Transverse colon (tissue), 4 donors: ENCODE data around the gene PROSER3. TPM values are rescaled to one million over a fixed set of nuclear protein-coding genes. Genes with fewer than 3 reads are reported as not detected.

Source experiments
- DNase-seq: peaks from one replicate; pipeline ENCODE4 v3.0.0-alpha.2; 2019
- H3K27ac ChIP-seq, 4 donors: fragments of 200-600 bp; sonication (generic); 2 replicates each; pipeline ENCODE4 v1.5.1; 2016 to 2018; ENCODE audit warnings: inconsistent platforms in 4 of 4
- H3K27me3 ChIP-seq: fragments of 200-600 bp; sonication (generic); 2 replicates; pipeline ENCODE4 v1.5.1; 2017; ENCODE audit warnings: inconsistent platforms
- H3K36me3 ChIP-seq, 4 donors: fragments of 200-600 bp; sonication (generic); 2 replicates each; pipeline ENCODE4 v1.5.1; 2017 to 2019; ENCODE audit warnings: inconsistent platforms in 4 of 4
- H3K4me1 ChIP-seq, 4 donors: fragments of 200-600 bp; sonication (generic); 2 replicates each; pipeline ENCODE4 v1.5.1; 2017 to 2020; ENCODE audit warnings: inconsistent platforms in 4 of 4
- H3K4me3 ChIP-seq, 4 donors: fragments of 200-600 bp; sonication (generic); 1 replicate in 1 of 4; 2 replicates in 3 of 4; pipeline versions ENCODE4 v1.5.1 to v1.6.1; 2017 to 2019; ENCODE audit warnings: inconsistent platforms in 4 of 4
- H3K9me3 ChIP-seq, 2 donors: fragments of 200-600 bp; sonication (generic); 2 replicates each; pipeline ENCODE4 v1.5.1; 2017 to 2019; ENCODE audit warnings: inconsistent platforms in 2 of 2
- EP300 ChIP-seq: sonication (generic); formaldehyde crosslinking; IDR thresholded peaks from one replicate; pipeline ENCODE4 v1.6.1; 2017; ENCODE audit warnings: antibody characterized with exemption, low read depth
- POLR2A ChIP-seq: fragments of 450-650 bp; IDR thresholded peaks from one replicate; pipeline ENCODE4 v1.6.1; 2016; ENCODE audit warnings: antibody characterized with exemption, mild to moderate bottlenecking, moderate library complexity
- POLR2AphosphoS5 ChIP-seq, 3 donors: sonication (generic); formaldehyde crosslinking; IDR thresholded peaks; one replicate each; pipeline ENCODE4 v1.6.1; 2016; ENCODE audit warnings: antibody characterized with exemption in 3 of 3
- WGBS, 2 donors: methylation state at CpG; one replicate each; pipeline ENCODE4 v1.1.5; 2018; ENCODE audit warnings: low coverage in 1 of 2; 5-methylcytosine and 5-hydroxymethylcytosine counted together
- in situ Hi-C, 4 donors: fragments of 200-750 bp; cut with MboI; loops; one replicate each; pipeline versions ENCODE4 v1.15.0 to v1.15.1; 2017; ENCODE audit warnings: low sequenced_read_pairs in 3 of 4, low pct_ligation_motif_present in 1 of 4, low pct_unique_long_range_greater_than_20kb in 1 of 4
- intact Hi-C: fragments of 100-400 bp; cut with DNase I; formaldehyde crosslinking; loops from one replicate; pipeline ENCODE4 v1.15.1; 2023; ENCODE audit warnings: low total_unique reads
- total RNA-seq, 4 donors: library from RNA; depleted of rRNA; stranded (reverse); fragments of >200 nt; gene quantifications; one replicate each; pipeline ENCODE4 v1.1.0, GENCODE V29; 2016
- TF ChIP-seq, protein P1 (sequence below), 5 experiments: fragments of 200-600 bp in 3 of 5; fragments of 450-650 bp in 2 of 5; sonication (generic) in 3 of 5; IDR thresholded peaks; 1 replicate in 2 of 5; 2 replicates in 3 of 5; pipeline ENCODE4 v1.5.1; 2016 to 2017; ENCODE audit warnings: antibody characterized with exemption in 5 of 5, inconsistent platforms in 3 of 5, mild to moderate bottlenecking in 2 of 5, moderate library complexity in 1 of 5

PROSER3 gene
- total RNA-seq, 4 donors from 2014 or later: 9.2 to 42.8 (median 24.6) TPM

DNA sequence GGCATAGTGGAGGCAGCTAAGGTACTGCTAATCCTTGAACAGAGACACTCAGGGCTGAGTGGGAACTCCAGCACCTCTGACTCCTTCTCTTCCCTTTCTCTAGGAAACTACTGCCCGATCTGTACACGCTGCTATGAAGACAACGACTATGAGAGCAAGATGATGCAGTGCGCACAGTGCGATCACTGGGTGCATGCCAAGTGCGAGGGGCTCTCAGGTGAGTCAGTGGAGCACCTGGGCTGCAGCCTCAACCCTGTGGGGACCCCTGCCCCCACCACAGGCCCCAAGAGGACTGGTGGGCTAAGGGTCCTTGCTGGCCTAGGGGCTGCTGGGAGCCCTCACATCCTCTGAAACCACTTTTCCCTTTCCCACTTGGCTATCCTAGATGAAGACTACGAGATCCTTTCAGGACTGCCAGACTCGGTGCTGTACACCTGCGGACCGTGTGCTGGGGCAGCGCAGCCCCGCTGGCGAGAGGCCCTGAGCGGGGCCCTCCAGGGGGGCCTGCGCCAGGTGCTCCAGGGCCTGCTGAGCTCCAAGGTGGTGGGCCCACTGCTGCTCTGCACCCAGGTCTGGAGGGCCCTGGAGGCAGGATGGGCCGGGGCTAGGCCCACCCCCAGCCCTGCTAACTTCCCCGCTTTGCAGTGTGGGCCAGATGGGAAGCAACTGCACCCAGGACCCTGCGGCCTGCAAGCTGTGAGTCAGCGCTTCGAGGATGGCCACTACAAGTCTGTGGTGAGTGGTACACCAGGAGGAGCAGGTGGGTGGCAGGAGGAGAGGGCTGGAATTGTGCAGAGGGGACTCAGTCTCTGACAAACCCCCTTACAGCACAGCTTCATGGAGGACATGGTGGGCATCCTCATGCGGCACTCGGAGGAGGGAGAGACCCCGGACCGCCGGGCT is 30.7 kb upstream of the PROSER3 start:
- Histone ChIP-seq H3K27ac (no peak overlapping the region), H3K36me3 (peaks cover 0 to 91% (median 48%) of the 10 kb centered on the region in 4 donors), H3K27me3 (no peaks in the 10 kb centered on the region), H3K4me1 (no peaks in the 10 kb centered on the region), H3K4me3 (no peak overlapping the region), H3K9me3 (no peaks in the 10 kb centered on the region)
- DNase-seq: no peak
- in situ Hi-C loops: no loop called here
- WGBS, 2 donors: 93% methylated on average over 17 of the region's 25 CpGs; no CpG with 5 or more reads in 1 of the 2 donors
- intact Hi-C loops: no loop called here
- TF ChIP-seq, protein P1, sequence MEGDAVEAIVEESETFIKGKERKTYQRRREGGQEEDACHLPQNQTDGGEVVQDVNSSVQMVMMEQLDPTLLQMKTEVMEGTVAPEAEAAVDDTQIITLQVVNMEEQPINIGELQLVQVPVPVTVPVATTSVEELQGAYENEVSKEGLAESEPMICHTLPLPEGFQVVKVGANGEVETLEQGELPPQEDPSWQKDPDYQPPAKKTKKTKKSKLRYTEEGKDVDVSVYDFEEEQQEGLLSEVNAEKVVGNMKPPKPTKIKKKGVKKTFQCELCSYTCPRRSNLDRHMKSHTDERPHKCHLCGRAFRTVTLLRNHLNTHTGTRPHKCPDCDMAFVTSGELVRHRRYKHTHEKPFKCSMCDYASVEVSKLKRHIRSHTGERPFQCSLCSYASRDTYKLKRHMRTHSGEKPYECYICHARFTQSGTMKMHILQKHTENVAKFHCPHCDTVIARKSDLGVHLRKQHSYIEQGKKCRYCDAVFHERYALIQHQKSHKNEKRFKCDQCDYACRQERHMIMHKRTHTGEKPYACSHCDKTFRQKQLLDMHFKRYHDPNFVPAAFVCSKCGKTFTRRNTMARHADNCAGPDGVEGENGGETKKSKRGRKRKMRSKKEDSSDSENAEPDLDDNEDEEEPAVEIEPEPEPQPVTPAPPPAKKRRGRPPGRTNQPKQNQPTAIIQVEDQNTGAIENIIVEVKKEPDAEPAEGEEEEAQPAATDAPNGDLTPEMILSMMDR (IDR thresholded peaks at IDR 0.05): no peak
- TF ChIP-seq POLR2AphosphoS5 (IDR thresholded peaks at IDR 0.05): no peak
- TF ChIP-seq EP300: no peak
- no peak for TF ChIP-seq POLR2A

- Histone ChIP-seq H3K27me3 (no peaks in the 10 kb centered on the region), H3K4me3 (no peak overlapping the region), H3K27ac (no peak overlapping the region), H3K4me1 (no peaks in the 10 kb centered on the region), H3K9me3 (no peaks in the 10 kb centered on the region), H3K36me3 (peaks cover 0 to 85% (median 44%) of the 10 kb centered on the region in 4 donors)
- in situ Hi-C loops (no loop called here), intact Hi-C loops (no loop called here)
- TF ChIP-seq POLR2A: no peak
- TF ChIP-seq POLR2AphosphoS5 (IDR thresholded peaks at IDR 0.05): no peak
- no peak for TF ChIP-seq EP300
- TF ChIP-seq, protein P1 (IDR thresholded peaks at IDR 0.05): no peak
- WGBS, 2 donors: 82 to 93% methylated on average over 2 to 19 of the region's 19 CpGs
- DNase-seq: no peak
Observed at GRCh38 chr19:35727956-35728706, 29.8 kb upstream of the PROSER3 start.

GRCh38 chr19:35729021-35729420 is 29.0 kb upstream of the PROSER3 start:
- no peaks in the 10 kb centered on the region for H3K4me1 ChIP-seq
- WGBS, 2 donors: 92% methylated on average over 18 of the region's 18 CpGs; no CpG with 5 or more reads in 1 of the 2 donors
- H3K27ac ChIP-seq: no peak overlapping the region
- no peaks in the 10 kb centered on the region for H3K9me3 ChIP-seq
- H3K36me3 ChIP-seq: peaks cover 0 to 79% (median 39%) of the 10 kb centered on the region in 4 donors
- no peak overlapping the region for H3K4me3 ChIP-seq
- no peak for DNase-seq
- intact Hi-C loops (no loop called here), in situ Hi-C loops (no loop called here)
- TF ChIP-seq POLR2AphosphoS5 (IDR thresholded peaks at IDR 0.05) (no peak), EP300 (no peak), POLR2A (no peak)
- TF ChIP-seq, protein P1 (IDR thresholded peaks at IDR 0.05): no peak
- no peaks in the 10 kb centered on the region for H3K27me3 ChIP-seq

GRCh38 chr19:35729763-35730162 is 28.2 kb upstream of the PROSER3 start:
- intact Hi-C loops: no loop called here
- H3K4me3 ChIP-seq: no peak overlapping the region
- no peaks in the 10 kb centered on the region for H3K27me3 ChIP-seq
- H3K36me3 ChIP-seq: peaks cover 0 to 73% (median 35%) of the 10 kb centered on the region in 4 donors
- WGBS, 2 donors: 43 to 91% methylated on average over 1 to 11 of the region's 11 CpGs
- in situ Hi-C loops: no loop called here
- H3K27ac ChIP-seq: no peak overlapping the region
- no peaks in the 10 kb centered on the region for H3K4me1 ChIP-seq
- no peaks in the 10 kb centered on the region for H3K9me3 ChIP-seq
- no peak for DNase-seq
- no peak for TF ChIP-seq POLR2A
- no peak for TF ChIP-seq EP300
- TF ChIP-seq POLR2AphosphoS5 (IDR thresholded peaks at IDR 0.05): no peak
- TF ChIP-seq, protein P1 (IDR thresholded peaks at IDR 0.05): no peak
